Measurements from ENCODE around the gene RXFP1. TPM values are rescaled to one million over a fixed set of nuclear protein-coding genes. Genes with fewer than 3 reads are reported as not detected.
"Not testable (repeated sequence)": the region's sequence is repeated elsewhere in the genome, so short reads cannot be mapped to it uniquely, and the experiment has no call there.

RXFP1 gene
- total RNA-seq, 1 experiment from 2014 or later = not detected

GRCh38 chr4:158599765-158600498 lies 78.2 kb downstream of the RXFP1 start:
- in situ Hi-C loops (cut with HindIII; ENCODE audit: low sequenced_read_pairs) = no loop called here
- DNase-seq (ENCODE audit: low spot score) = no peak

DNA sequence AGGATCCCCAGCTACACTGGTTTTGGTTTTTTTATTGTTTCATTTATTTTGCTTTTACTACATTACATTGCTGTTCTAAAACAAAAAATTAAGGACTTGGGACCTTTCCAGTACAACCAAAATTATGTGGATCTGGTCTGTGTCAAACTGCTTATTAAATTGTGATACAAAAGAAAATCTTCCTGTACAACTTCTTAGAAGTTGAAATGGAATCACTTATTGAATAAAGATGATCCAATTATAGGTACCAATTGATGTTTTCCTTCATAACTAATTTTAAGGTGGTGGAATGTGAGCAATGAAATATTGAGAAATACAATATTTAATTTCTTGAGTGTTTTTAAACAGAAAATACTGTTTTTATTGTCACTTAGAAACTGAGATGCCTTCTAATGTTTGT lies 82.7 kb downstream of the RXFP1 start:
- in situ Hi-C loops (cut with HindIII; ENCODE audit: low sequenced_read_pairs) = no loop called here
- DNase-seq (ENCODE audit: low spot score) = no peak

DNA sequence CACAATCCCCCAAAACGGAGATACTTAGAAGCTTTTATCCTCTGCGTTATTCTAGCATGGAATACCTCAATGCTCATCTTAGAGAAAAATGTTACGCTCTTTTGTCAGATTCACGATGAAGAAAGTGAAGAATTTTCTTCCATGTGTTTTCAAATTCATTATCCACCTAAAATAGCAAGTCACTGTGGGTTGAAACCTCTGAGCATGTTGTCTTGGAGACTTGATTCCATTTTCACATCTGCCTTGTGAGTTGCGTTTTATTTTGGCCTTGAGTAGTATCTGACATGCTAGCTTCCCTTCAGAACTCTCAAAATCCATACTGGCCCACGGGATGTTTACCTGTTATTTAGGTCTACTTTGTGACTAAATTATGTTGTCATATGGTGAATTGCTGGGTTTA lies 83.7 kb downstream of the RXFP1 start:
- in situ Hi-C loops (cut with HindIII; ENCODE audit: low sequenced_read_pairs) = no loop called here
- no peak for DNase-seq (ENCODE audit: low spot score)

GRCh38 chr4:158606969-158607368 lies 85.3 kb downstream of the RXFP1 start:
- DNase-seq (ENCODE audit: low spot score) = no peak
- in situ Hi-C loops (cut with HindIII; ENCODE audit: low sequenced_read_pairs) = no loop called here

GRCh38 chr4:158609116-158609515 lies 87.4 kb downstream of the RXFP1 start:
- in situ Hi-C loops (cut with HindIII; ENCODE audit: low sequenced_read_pairs) = no loop called here
- DNase-seq (ENCODE audit: low spot score) = no peak

GRCh38 chr4:158610790-158611189 lies 89.1 kb downstream of the RXFP1 start:
- in situ Hi-C loops (cut with HindIII; ENCODE audit: low sequenced_read_pairs) = no loop called here
- no peak for DNase-seq (ENCODE audit: low spot score)

DNA sequence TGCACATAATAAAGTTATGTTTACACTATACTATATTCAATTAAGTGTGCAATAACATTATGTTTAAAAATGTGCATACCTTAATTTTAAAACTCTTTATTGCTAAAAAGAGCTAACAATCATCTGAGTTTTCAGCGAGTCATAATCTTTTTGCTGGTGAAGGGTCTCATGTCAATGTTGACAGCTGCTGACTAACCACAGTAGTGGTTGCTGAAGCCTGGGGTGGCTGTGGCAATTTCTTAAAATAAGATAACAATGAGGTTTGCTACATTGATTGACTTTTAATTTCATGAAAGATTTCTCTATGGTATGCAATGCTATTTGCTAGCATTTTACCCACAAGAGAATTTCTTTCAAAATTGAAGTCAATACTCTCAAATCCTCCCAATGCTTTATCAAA lies 91.4 kb downstream of the RXFP1 start:
- in situ Hi-C loops (cut with HindIII; ENCODE audit: low sequenced_read_pairs) = no loop called here

GRCh38 chr4:158617956-158618355 lies 96.3 kb downstream of the RXFP1 start:
- DNase-seq (ENCODE audit: low spot score) = no peak
- in situ Hi-C loops (cut with HindIII; ENCODE audit: low sequenced_read_pairs) = no loop called here

More for the DNA sequence above, 91.4 kb downstream of the RXFP1 start:
- no peak for DNase-seq (ENCODE audit: low spot score)

DNA sequence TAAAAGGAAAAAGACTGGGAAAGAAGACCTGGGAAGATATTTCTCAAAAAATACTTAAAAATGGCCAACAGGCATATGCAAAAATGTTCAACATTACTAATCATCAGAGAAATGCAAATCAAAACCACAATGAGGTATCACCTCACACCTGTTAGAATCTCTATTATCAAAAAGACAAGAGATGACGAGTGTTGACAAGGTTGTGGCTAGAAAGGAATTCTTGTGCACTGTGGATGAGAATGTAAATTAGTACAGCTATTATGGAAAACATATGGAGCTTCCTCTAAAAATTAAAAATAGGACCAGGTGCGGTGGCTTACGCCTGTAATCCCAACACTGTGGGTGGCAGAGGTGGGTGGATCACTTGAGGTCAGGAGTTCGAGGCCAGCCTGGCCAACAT lies 100.0 kb downstream of the RXFP1 start:
- DNase-seq (ENCODE audit: low spot score) = no peak
- in situ Hi-C loops (cut with HindIII; ENCODE audit: low sequenced_read_pairs) = no loop called here

DNA sequence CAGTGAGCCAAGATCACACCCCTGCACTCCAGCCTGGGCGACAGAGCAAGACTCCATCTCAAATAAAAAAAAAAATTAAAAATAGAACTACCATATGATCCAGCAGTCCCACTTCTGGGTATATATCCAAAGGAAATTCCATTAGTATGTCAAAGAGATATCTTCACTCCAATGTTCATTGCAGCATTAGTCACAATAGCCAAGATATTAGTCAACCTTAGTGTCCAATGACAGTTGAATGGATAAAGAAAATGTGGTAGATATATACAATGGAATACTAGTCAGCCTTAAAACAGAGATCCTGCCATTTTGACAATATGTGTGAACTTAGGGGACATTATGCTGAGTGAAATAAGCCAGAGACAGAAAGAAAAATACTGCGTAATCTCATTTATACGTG lies 100.6 kb downstream of the RXFP1 start:
- no peak for DNase-seq (ENCODE audit: low spot score)
- in situ Hi-C loops (cut with HindIII; ENCODE audit: low sequenced_read_pairs) = no loop called here

DNA sequence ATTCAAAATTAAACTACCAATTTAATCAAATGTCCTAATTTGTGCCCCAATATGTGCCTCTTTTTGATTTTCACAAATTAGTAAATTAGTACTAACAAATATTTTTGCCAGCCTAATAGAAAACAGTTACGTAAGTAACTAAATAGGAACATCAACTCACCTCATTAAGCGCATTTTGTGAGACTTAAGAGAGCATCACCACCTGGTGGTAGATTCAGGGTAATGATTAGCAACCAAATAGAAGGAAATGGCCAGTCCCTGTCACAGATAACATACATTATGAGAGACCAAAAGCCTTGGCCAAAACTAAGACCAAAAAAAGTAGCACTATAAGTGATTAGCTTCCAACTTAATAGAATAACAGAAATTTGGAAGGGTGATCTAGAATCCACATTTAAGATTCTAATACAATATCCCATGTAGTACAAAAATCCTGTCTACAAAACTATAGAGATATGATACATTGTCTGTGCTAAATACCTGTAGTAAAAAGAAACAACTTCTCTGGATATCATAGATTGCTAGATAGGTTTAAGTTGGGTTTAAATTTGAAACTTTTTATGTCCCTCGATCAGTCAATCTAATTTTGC lies 103.3 kb downstream of the RXFP1 start:
- in situ Hi-C loops (cut with HindIII; ENCODE audit: low sequenced_read_pairs) = no loop called here
- peak; percentile 63 for DNase-seq (ENCODE audit: low spot score)

DNA sequence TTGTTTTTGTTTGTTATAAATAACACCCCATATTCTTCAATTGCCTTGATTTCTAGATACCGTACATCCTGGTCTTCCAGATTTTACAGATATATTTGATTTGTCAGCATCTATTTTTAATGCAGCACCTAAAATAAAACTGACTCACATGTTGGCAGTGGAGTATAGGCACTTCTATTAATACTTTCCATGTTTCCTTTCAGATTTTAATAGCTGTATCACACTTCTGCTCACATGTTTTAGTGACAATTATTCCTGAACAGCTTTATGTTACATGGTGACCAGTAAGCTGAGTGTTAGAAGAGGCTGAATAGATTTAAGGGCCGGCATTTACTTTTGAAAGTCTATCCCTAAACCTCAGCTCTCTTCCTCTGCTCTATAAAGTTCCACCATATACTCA lies 103.9 kb downstream of the RXFP1 start:
- no peak for DNase-seq (ENCODE audit: low spot score)
- in situ Hi-C loops (cut with HindIII; ENCODE audit: low sequenced_read_pairs) = no loop called here

DNA sequence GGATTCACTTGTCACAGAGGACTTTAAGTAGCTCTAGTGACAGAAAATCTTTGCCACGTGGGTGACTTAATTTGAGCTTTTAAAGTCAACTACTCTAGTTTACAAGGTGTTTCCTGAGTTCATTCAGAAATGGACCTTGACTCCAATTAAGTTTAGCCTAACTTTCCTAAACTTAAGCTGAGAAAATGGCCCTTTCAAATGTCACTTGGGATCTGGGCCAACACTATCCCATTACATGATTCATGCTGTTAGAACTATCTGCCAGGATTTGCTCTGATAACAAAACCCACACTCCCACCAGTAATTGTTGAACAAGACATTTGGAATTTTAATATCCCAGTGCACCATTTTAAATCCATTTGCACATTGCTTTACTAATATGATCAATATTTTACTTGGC lies 109.2 kb downstream of the RXFP1 start:
- in situ Hi-C loops (cut with HindIII; ENCODE audit: low sequenced_read_pairs) = no loop called here
- no peak for DNase-seq (ENCODE audit: low spot score)

- in situ Hi-C loops (cut with HindIII; ENCODE audit: low sequenced_read_pairs) = no loop called here
- no peak for DNase-seq (ENCODE audit: low spot score)
These were observed 114.9 kb downstream of the RXFP1 start for GRCh38 chr4:158636619-158637018.

DNA sequence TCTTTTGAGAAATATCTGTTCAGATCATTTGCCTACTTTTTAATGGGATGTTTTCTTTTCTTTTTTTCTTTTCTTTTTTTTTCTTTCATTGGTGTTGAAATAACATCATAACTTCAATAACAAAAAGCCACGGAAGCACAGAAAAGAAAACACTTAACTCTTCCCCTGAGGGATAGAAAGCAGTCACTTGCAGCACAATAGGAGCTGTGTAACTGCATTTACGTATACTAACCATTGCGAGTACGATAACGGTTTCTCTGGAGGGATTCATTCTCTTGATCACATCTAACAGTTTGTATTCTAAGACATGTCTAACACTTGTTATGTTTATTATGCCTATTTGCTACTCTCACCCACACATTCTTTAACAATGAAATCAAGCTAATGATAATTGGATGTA lies 122.7 kb downstream of the RXFP1 start:
- DNase-seq (ENCODE audit: low spot score) = no peak
- in situ Hi-C loops (cut with HindIII; ENCODE audit: low sequenced_read_pairs) = no loop called here

DNA sequence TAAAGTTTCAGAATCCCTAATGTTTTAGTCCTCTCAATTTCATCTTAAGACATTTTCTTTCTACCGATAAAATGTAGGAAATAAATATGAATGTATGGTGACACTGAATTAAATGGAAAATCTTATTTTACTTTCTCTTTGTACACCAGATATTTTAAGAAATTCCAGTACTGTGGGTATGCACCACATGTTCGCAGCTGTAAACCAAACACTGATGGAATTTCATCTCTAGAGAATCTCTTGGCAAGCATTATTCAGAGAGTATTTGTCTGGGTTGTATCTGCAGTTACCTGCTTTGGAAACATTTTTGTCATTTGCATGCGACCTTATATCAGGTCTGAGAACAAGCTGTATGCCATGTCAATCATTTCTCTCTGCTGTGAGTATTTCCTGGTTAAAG lies 123.1 kb downstream of the RXFP1 start:
- in situ Hi-C loops (cut with HindIII; ENCODE audit: low sequenced_read_pairs) = no loop called here
- DNase-seq (ENCODE audit: low spot score) = no peak

DNA sequence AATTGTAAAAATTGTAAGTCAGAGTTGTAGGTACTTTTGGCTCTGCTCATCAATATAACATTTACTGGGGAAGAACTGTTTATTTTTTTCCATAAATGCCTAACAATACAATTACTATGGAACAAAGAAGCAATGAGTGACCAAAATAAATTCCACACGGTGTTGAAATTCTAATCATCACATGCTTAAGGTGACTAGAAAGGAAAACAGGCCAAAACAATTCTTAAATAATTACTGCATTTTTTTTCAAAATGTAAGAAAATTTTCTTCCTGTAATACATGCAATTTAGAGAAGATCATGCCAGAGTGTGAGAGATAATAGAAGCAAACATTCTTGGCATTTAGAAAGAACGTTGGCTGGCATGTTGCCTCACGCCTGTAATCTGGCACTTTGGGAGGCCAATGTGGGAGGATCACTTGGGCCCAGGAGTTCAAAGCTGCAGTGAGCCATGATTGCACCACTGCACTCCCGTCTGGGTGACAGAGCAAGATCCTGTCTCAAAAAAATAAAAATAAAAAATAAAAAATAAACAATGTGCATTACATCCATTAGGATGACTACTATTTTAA lies 127.5 kb downstream of the RXFP1 start:
- no peak for DNase-seq (ENCODE audit: low spot score)
- in situ Hi-C loops (cut with HindIII; ENCODE audit: low sequenced_read_pairs) = no loop called here

GRCh38 chr4:158652920-158653319 lies 131.2 kb downstream of the RXFP1 start:
- DNase-seq (ENCODE audit: low spot score) = no peak
- in situ Hi-C loops (cut with HindIII; ENCODE audit: low sequenced_read_pairs) = no loop called here

DNA sequence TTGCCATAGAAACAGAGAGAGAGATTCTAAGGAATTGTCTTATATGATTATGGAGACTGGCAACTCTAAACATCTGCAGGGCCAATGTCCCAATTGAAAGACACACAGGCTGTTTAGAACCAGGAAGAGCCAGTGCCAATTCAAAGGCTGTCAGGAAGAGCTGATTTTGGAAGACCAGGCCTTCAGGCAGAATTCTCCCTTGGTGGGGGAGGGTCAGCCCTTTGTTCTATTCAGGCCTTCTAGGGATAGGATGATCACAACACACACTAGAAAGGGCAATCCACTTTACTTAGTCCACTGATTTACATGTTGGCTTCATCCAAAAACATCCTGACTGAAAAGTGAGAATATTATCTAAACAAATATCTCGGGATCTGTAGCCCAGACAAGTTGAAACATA lies 134.8 kb downstream of the RXFP1 start:
- in situ Hi-C loops (cut with HindIII; ENCODE audit: low sequenced_read_pairs) = no loop called here
- DNase-seq (ENCODE audit: low spot score) = no peak

DNA sequence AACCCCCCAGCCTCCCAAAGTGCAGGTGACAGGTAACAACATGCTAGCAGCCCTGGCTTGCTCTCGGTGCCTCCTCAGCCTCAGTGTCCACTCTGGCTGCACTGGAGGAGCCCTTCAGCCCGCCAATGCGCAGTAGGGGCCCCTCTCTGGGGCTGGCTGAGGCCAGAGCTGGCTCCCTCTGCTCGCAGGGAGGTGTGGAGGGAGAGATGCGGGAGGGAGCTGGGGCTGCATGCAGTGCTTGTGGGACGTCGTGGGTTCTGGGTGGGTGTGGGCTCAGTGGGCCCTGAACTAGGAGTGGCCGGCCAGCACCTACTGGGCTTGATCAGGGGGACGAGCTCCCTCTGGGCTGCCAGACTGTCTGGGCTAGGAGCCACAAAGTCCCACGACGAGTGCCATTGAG lies 135.6 kb downstream of the RXFP1 start:
- in situ Hi-C loops (cut with HindIII; ENCODE audit: low sequenced_read_pairs) = no loop called here

GRCh38 chr4:158663255-158663654 lies 141.6 kb downstream of the RXFP1 start:
- DNase-seq (ENCODE audit: low spot score); in situ Hi-C loops (cut with HindIII; ENCODE audit: low sequenced_read_pairs): not testable (repeated sequence)

More for the DNA sequence above, 135.6 kb downstream of the RXFP1 start:
- DNase-seq (ENCODE audit: low spot score) = no peak

Measured in G401 (cell line).